Measurements from ENCODE around the gene GDA. TPM values are rescaled to one million over a fixed set of nuclear protein-coding genes. Genes with fewer than 3 reads are reported as not detected.

Gene GDA
- total RNA-seq, 1 donor from 2014 or later, result not detected

DNA sequence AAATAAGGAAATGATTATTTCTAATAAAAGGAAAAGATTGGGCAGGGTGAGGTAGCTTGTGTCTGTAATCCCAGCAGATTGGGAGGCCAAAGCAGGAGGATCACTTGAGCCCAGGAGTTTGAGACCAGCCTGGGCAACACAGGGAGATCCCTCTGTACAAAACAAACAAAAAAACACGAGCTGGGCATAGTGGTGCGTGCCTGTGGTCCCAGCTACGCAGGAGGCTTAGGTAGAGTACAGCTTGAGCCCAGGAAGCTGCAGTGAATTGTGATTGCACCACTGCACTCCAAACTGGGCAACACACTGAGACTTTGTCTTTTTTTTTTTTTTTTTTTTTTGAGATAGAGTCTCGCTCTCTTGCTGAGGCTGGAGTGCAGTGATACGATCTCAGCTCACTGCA, 18.8 kb downstream of the GDA start:
- TF ChIP-seq CTCF (IDR thresholded peaks at IDR 0.05), result no peak
- H3K27ac ChIP-seq, result no peak overlapping the region
- no peak for DNase-seq (ENCODE audit: low spot score in 2 of 2)

GRCh38 chr9:72169178-72169577, 19.9 kb downstream of the GDA start:
- intact Hi-C loops (cut with DNase I), result no loop called here

More for the DNA sequence above, 18.8 kb downstream of the GDA start:
- Histone ChIP-seq H3K27me3 (no peaks in the 10 kb centered on the region), H3K4me1 (no peaks in the 10 kb centered on the region), H3K4me3 (no peak overlapping the region), H3K9me3 (no peaks in the 10 kb centered on the region), H3K36me3 (no peaks in the 10 kb centered on the region)
- intact Hi-C loops (cut with DNase I), result no loop called here

GRCh38 chr9:72173080-72173479, 23.8 kb downstream of the GDA start:
- TF ChIP-seq CTCF (IDR thresholded peaks at IDR 0.05), result no peak
- intact Hi-C loops (cut with DNase I), result no loop called here
- Histone ChIP-seq H3K27me3 (no peaks in the 10 kb centered on the region), H3K4me1 (no peaks in the 10 kb centered on the region), H3K4me3 (no peak overlapping the region), H3K27ac (no peak overlapping the region), H3K36me3 (no peaks in the 10 kb centered on the region), H3K9me3 (no peaks in the 10 kb centered on the region)
- DNase-seq (ENCODE audit: low spot score in 2 of 2), result no peak

More at GRCh38 chr9:72169178-72169577, 19.9 kb downstream of the GDA start:
- Histone ChIP-seq H3K4me3 (no peak overlapping the region), H3K9me3 (no peaks in the 10 kb centered on the region), H3K27ac (no peak overlapping the region), H3K4me1 (no peaks in the 10 kb centered on the region), H3K27me3 (no peaks in the 10 kb centered on the region), H3K36me3 (no peaks in the 10 kb centered on the region)
- DNase-seq (ENCODE audit: low spot score in 2 of 2), result no peak
- TF ChIP-seq CTCF (IDR thresholded peaks at IDR 0.05), result no peak

GRCh38 chr9:72185561-72185960, 36.3 kb downstream of the GDA start:
- intact Hi-C loops (cut with DNase I), result no loop called here
- no peak for DNase-seq (ENCODE audit: low spot score in 2 of 2)
- H3K27ac ChIP-seq, result no peak overlapping the region
- no peaks in the 10 kb centered on the region for H3K9me3 ChIP-seq
- H3K4me3 ChIP-seq, result no peak overlapping the region
- no peaks in the 10 kb centered on the region for H3K36me3 ChIP-seq
- no peaks in the 10 kb centered on the region for H3K27me3 ChIP-seq
- TF ChIP-seq CTCF (IDR thresholded peaks at IDR 0.05), result no peak
- no peaks in the 10 kb centered on the region for H3K4me1 ChIP-seq

DNA sequence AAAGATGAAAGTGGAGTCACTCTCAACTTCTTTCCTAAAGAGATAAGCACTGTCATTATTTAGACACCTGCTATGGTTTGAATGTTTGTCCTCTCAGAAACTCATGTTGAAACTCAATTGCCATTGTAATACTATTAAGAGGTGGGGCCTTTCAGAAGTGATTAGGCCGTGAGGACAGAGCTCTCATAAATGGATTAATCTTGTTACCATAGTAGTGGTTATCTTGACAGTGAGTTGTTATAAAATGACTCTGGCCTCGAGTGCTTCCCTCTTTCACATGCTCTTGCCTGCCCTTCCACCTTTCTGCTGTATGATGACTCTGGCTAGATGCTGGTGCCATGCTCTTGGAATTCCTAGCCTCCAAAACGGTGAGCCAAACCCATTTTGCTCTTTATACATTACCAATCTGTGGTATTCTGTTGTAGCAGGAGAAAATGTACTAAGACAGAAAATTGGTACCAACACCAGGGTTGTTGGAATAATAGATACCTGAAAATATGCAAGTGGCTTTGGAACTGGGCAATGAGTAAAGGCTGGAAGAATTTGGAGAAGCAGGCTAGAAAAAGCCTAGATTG, 38.0 kb downstream of the GDA start:
- Histone ChIP-seq H3K4me3 (no peak overlapping the region), H3K27ac (no peak overlapping the region), H3K9me3 (no peaks in the 10 kb centered on the region), H3K27me3 (no peaks in the 10 kb centered on the region), H3K4me1 (no peaks in the 10 kb centered on the region), H3K36me3 (no peaks in the 10 kb centered on the region)
- intact Hi-C loops (cut with DNase I), result no loop called here
- TF ChIP-seq CTCF (IDR thresholded peaks at IDR 0.05), result no peak
- DNase-seq (ENCODE audit: low spot score in 2 of 2), result no peak

DNA sequence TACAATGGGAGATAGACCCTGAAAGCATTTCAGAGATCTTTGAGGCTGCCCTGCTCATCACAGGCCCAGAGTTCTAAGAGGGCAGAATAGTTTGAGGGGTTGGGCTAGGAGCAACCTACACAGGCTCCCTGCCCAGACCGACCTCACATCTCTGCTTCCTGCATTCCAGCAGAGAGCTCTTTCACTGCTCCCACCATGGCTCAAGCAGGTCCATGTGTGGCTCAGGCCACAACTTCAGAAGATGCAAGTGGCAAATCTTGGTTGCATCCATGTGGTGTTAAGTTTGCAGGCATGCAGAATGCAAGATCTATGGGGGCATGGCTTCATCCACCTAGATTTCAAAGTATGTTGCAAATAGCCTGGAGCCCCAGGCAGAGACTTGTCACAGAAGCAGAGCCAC, 39.0 kb downstream of the GDA start:
- DNase-seq (ENCODE audit: low spot score in 2 of 2), result no peak
- H3K9me3 ChIP-seq, result no peaks in the 10 kb centered on the region
- no peak for TF ChIP-seq CTCF (IDR thresholded peaks at IDR 0.05)
- H3K4me3 ChIP-seq, result no peak overlapping the region
- H3K4me1 ChIP-seq, result no peaks in the 10 kb centered on the region
- no peak overlapping the region for H3K27ac ChIP-seq
- intact Hi-C loops (cut with DNase I), result no loop called here
- H3K36me3 ChIP-seq, result no peaks in the 10 kb centered on the region
- no peaks in the 10 kb centered on the region for H3K27me3 ChIP-seq
